ENCODE measurements around the gene FAM114A2. TPM values are rescaled to one million over a fixed set of nuclear protein-coding genes. Genes with fewer than 3 reads are reported as not detected.

FAM114A2 gene
- total and polyA plus RNA-seq, 7 donors, result 11.2 to 36.5 (median 23.2) TPM

- Histone ChIP-seq H3K27me3 (ENCODE audit: insufficient read depth in 3 of 3, low read length in 2 of 3) (no peaks in the 10 kb centered on the region), H3K36me3 (ENCODE audit: insufficient read depth in 1 of 2, low read depth in 1 of 2) (no peaks in the 10 kb centered on the region), H3K9me3 (no peaks in the 10 kb centered on the region), H3K4me1 (no peaks in the 10 kb centered on the region), H3K4me3 (no peak overlapping the region), H3K27ac (no peak overlapping the region)
- ATAC-seq (no peak), DNase-seq (no peak)
- WGBS, 3 donors, result 65 to 76% (median 76%) methylated on average over 2 of the region's 2 CpGs
- TF ChIP-seq CTCF (IDR thresholded peaks at IDR 0.05), result no peak
- intact Hi-C loops (cut with DNase I), result loop anchor here in 1 of 2 donors (10.0 kb wide), 1 partner anchor 213 kb away; no protein-coding TSS in a partner anchor
These were observed 66.5 kb downstream of the FAM114A2 start for GRCh38 chr5:153972240-153972639.

GRCh38 chr5:153970496-153970895 lies 68.2 kb downstream of the FAM114A2 start:
- TF ChIP-seq CTCF (IDR thresholded peaks at IDR 0.05), result no peak
- ATAC-seq, result no peak
- WGBS, 3 donors, result 47 to 61% (median 59%) methylated on average over 3 of the region's 3 CpGs
- Histone ChIP-seq H3K4me1 (no peaks in the 10 kb centered on the region), H3K4me3 (no peak overlapping the region), H3K27me3 (ENCODE audit: insufficient read depth in 3 of 3, low read length in 2 of 3) (no peaks in the 10 kb centered on the region), H3K9me3 (no peaks in the 10 kb centered on the region), H3K36me3 (ENCODE audit: insufficient read depth in 1 of 2, low read depth in 1 of 2) (no peaks in the 10 kb centered on the region), H3K27ac (no peak overlapping the region)
- no peak for DNase-seq
- intact Hi-C loops (cut with DNase I), result loop anchor here in 1 of 2 donors (10.0 kb wide), 1 partner anchor 214 kb away; no protein-coding TSS in a partner anchor

GRCh38 chr5:153969563-153969895 lies 69.2 kb downstream of the FAM114A2 start:
- Histone ChIP-seq H3K27ac (no peak overlapping the region), H3K36me3 (ENCODE audit: insufficient read depth in 1 of 2, low read depth in 1 of 2) (no peaks in the 10 kb centered on the region), H3K9me3 (no peaks in the 10 kb centered on the region), H3K4me3 (no peak overlapping the region), H3K4me1 (no peaks in the 10 kb centered on the region), H3K27me3 (ENCODE audit: insufficient read depth in 3 of 3, low read length in 2 of 3) (no peaks in the 10 kb centered on the region)
- ATAC-seq (no peak), DNase-seq (no peak)
- 74 to 78% (median 75%) methylated on average over 3 of the region's 3 CpGs for WGBS, 3 donors
- no peak for TF ChIP-seq CTCF (IDR thresholded peaks at IDR 0.05)
- intact Hi-C loops (cut with DNase I), result loop anchor here in 1 of 2 donors (5.0 to 10.0 kb wide), 2 partner anchors 475 to 1437 kb away; partner anchors contain the start of gene GRIA1

- Histone ChIP-seq H3K4me3 (no peak overlapping the region), H3K36me3 (ENCODE audit: insufficient read depth in 1 of 2, low read depth in 1 of 2) (no peaks in the 10 kb centered on the region), H3K27me3 (ENCODE audit: insufficient read depth in 3 of 3, low read length in 2 of 3) (no peaks in the 10 kb centered on the region), H3K9me3 (no peaks in the 10 kb centered on the region), H3K27ac (no peak overlapping the region), H3K4me1 (no peaks in the 10 kb centered on the region)
- intact Hi-C loops (cut with DNase I), result loop anchor here in 1 of 2 donors (5.0 to 10.0 kb wide), 2 partner anchors 474 to 1437 kb away; partner anchors contain the start of gene GRIA1
- DNase-seq (no peak), ATAC-seq (no peak)
- 74 to 81% (median 75%) methylated on average over 10 of the region's 10 CpGs for WGBS, 3 donors
- no peak for TF ChIP-seq CTCF (IDR thresholded peaks at IDR 0.05)
These were observed 69.7 kb downstream of the FAM114A2 start for GRCh38 chr5:153968761-153969562.

All from psoas muscle (tissue), 8 donors.